ENCODE measurements around the gene CMTM6.
"Not testable (repeated sequence)": the region's sequence is repeated elsewhere in the genome, so short reads cannot be mapped to it uniquely, and the experiment has no call there.

The CMTM6 gene

GRCh38 chr3:32540899-32541298 is 38.2 kb upstream of the CMTM6 start:
- no peak for DNase-seq (ENCODE audit: insufficient read length, low spot score)
- TF ChIP-seq CTCF (IDR thresholded peaks at IDR 0.05; ENCODE audit: insufficient read depth, missing control alignments): no peak
- FAIRE-seq: no peak

- DNase-seq (ENCODE audit: insufficient read length, low spot score) (no peak), FAIRE-seq (no peak)
- no peak for TF ChIP-seq CTCF (IDR thresholded peaks at IDR 0.05; ENCODE audit: insufficient read depth, missing control alignments)
Measured at GRCh38 chr3:32532434-32532833, 29.8 kb upstream of the CMTM6 start.

GRCh38 chr3:32531010-32531647 is 28.5 kb upstream of the CMTM6 start:
- no peak for TF ChIP-seq CTCF (IDR thresholded peaks at IDR 0.05; ENCODE audit: insufficient read depth, missing control alignments)
- DNase-seq (ENCODE audit: insufficient read length, low spot score) (no peak), FAIRE-seq (no peak)

GRCh38 chr3:32525720-32526119 is 23.1 kb upstream of the CMTM6 start:
- FAIRE-seq: no peak
- TF ChIP-seq CTCF (IDR thresholded peaks at IDR 0.05; ENCODE audit: insufficient read depth, missing control alignments): no peak

GRCh38 chr3:32522682-32523081 is 20.0 kb upstream of the CMTM6 start:
- no peak for TF ChIP-seq CTCF (IDR thresholded peaks at IDR 0.05; ENCODE audit: insufficient read depth, missing control alignments)
- no peak for DNase-seq (ENCODE audit: insufficient read length, low spot score)
- no peak for FAIRE-seq

More at GRCh38 chr3:32525720-32526119, 23.1 kb upstream of the CMTM6 start:
- DNase-seq (ENCODE audit: insufficient read length, low spot score): no peak

- DNase-seq (ENCODE audit: insufficient read length, low spot score); FAIRE-seq: not testable (repeated sequence)
Measured at GRCh38 chr3:32518921-32519320, 16.3 kb upstream of the CMTM6 start.

- not testable (repeated sequence) for DNase-seq (ENCODE audit: insufficient read length, low spot score); FAIRE-seq
Measured at GRCh38 chr3:32516751-32517150, 14.1 kb upstream of the CMTM6 start.

- no peak for TF ChIP-seq CTCF (IDR thresholded peaks at IDR 0.05; ENCODE audit: insufficient read depth, missing control alignments)
- DNase-seq (ENCODE audit: insufficient read length, low spot score) (no peak), FAIRE-seq (no peak)
Measured at GRCh38 chr3:32511005-32511404, 8.4 kb upstream of the CMTM6 start.
